Nephron progenitor cell (in vitro differentiated cells): ENCODE data around the gene GCDH.
A peak's percentile ranks its signal among the peaks of the same experiment; 100 is the strongest.

Experiments used
- DNase-seq: peaks from one replicate; pipeline ENCODE4 v3.0.0; 2021
- H3K27ac Mint-ChIP-seq: 2 replicates; pipeline ENCODE4 v1.8.0; 2021; ENCODE audit warnings: mild to moderate bottlenecking, moderate library complexity, mixed read lengths
- H3K27me3 Mint-ChIP-seq: 2 replicates; pipeline ENCODE4 v1.8.0; 2021; ENCODE audit warnings: mild to moderate bottlenecking, low read depth, mixed read lengths; ENCODE audit not compliant: poor library complexity
- H3K36me3 Mint-ChIP-seq: 2 replicates; pipeline ENCODE4 v1.8.0; 2021; ENCODE audit warnings: low read depth, mixed read lengths
- H3K4me1 Mint-ChIP-seq: 2 replicates; pipeline ENCODE4 v1.8.0; 2021; ENCODE audit warnings: mixed read lengths
- H3K4me3 Mint-ChIP-seq: 2 replicates; pipeline ENCODE4 v1.8.0; 2021; ENCODE audit warnings: mild to moderate bottlenecking, moderate library complexity, mixed read lengths
- H3K9me3 Mint-ChIP-seq: 2 replicates; pipeline ENCODE4 v1.8.0; 2021; ENCODE audit warnings: mild to moderate bottlenecking, moderate library complexity, mixed read lengths
- TF ChIP-seq, protein P1 (sequence below): fragments of 200-600 bp; sonication (generic); IDR thresholded peaks from 2 replicates; pipeline ENCODE4 v1.5.0; 2021; ENCODE audit warnings: antibody characterized with exemption

GCDH gene

DNA sequence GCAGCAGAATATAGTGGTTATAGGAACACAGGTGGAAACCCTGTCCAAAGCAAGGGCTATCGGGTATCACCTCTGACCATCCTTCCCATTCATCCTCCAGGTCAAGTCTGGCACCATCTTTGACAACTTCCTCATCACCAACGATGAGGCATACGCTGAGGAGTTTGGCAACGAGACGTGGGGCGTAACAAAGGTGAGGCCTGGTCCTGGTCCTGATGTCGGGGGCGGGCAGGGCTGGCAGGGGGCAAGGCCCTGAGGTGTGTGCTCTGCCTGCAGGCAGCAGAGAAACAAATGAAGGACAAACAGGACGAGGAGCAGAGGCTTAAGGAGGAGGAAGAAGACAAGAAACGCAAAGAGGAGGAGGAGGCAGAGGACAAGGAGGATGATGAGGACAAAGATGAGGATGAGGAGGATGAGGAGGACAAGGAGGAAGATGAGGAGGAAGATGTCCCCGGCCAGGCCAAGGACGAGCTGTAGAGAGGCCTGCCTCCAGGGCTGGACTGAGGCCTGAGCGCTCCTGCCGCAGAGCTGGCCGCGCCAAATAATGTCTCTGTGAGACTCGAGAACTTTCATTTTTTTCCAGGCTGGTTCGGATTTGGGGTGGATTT, 52.6 kb downstream of the GCDH start:
- DNase-seq = no peak
- H3K27ac Mint-ChIP-seq = peak overlapping the region; percentile 81
- no peaks in the 10 kb centered on the region for H3K27me3 Mint-ChIP-seq
- TF ChIP-seq, protein P1, sequence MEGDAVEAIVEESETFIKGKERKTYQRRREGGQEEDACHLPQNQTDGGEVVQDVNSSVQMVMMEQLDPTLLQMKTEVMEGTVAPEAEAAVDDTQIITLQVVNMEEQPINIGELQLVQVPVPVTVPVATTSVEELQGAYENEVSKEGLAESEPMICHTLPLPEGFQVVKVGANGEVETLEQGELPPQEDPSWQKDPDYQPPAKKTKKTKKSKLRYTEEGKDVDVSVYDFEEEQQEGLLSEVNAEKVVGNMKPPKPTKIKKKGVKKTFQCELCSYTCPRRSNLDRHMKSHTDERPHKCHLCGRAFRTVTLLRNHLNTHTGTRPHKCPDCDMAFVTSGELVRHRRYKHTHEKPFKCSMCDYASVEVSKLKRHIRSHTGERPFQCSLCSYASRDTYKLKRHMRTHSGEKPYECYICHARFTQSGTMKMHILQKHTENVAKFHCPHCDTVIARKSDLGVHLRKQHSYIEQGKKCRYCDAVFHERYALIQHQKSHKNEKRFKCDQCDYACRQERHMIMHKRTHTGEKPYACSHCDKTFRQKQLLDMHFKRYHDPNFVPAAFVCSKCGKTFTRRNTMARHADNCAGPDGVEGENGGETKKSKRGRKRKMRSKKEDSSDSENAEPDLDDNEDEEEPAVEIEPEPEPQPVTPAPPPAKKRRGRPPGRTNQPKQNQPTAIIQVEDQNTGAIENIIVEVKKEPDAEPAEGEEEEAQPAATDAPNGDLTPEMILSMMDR = no peak
- no peak overlapping the region for H3K4me3 Mint-ChIP-seq
- peaks cover 63% of the 10 kb centered on the region for H3K4me1 Mint-ChIP-seq
- H3K9me3 Mint-ChIP-seq = no peaks in the 10 kb centered on the region
- H3K36me3 Mint-ChIP-seq = peaks cover 73% of the 10 kb centered on the region

- Mint-ChIP-seq H3K4me3 (no peak overlapping the region), H3K36me3 (peaks cover 67% of the 10 kb centered on the region), H3K4me1 (peaks cover 59% of the 10 kb centered on the region), H3K27me3 (no peaks in the 10 kb centered on the region), H3K9me3 (no peaks in the 10 kb centered on the region), H3K27ac (peak overlapping the region; percentile 98)
- TF ChIP-seq, protein P1 = no peak
- no peak for DNase-seq
These were observed 53.2 kb downstream of the GCDH start for GRCh38 chr19:12944104-12944674.

GRCh38 chr19:12945479-12946091, 54.6 kb downstream of the GCDH start, which contains the start of gene RAD23A:
Gene RAD23A (plus strand): TSS chr19:12945862. CDS start chr19:12945949, 87 bp downstream.
- TF ChIP-seq, protein P1 = no peak
- Mint-ChIP-seq H3K4me1 (peaks cover 56% of the 10 kb centered on the region), H3K36me3 (peaks cover 65% of the 10 kb centered on the region), H3K27me3 (no peaks in the 10 kb centered on the region), H3K9me3 (no peaks in the 10 kb centered on the region), H3K27ac (peak within 1 kb of the TSS; percentile 98), H3K4me3 (peak within 1 kb of the TSS; percentile 92)
- DNase-seq = peak; percentile 99

GRCh38 chr19:12946092-12946721, 55.2 kb downstream of the GCDH start:
- Mint-ChIP-seq H3K9me3 (no peaks in the 10 kb centered on the region), H3K36me3 (peaks cover 65% of the 10 kb centered on the region), H3K27me3 (no peaks in the 10 kb centered on the region), H3K4me3 (peak overlapping the region; percentile 92), H3K27ac (peak overlapping the region; percentile 98), H3K4me1 (peaks cover 53% of the 10 kb centered on the region)
- DNase-seq = peak; percentile 82
- TF ChIP-seq, protein P1 = no peak

- H3K4me1 Mint-ChIP-seq = peaks cover 53% of the 10 kb centered on the region
- peak overlapping the region; percentile 98 for H3K27ac Mint-ChIP-seq
- no peaks in the 10 kb centered on the region for H3K9me3 Mint-ChIP-seq
- peak overlapping the region; percentile 92 for H3K4me3 Mint-ChIP-seq
- DNase-seq = no peak
- TF ChIP-seq, protein P1 = no peak
- H3K27me3 Mint-ChIP-seq = no peaks in the 10 kb centered on the region
- H3K36me3 Mint-ChIP-seq = peaks cover 65% of the 10 kb centered on the region
These were observed 56.0 kb downstream of the GCDH start for GRCh38 chr19:12946731-12947496.
